H7 (cell line): ENCODE results near the gene RBMS3. TPM values are rescaled to one million over a fixed set of nuclear protein-coding genes. Genes with fewer than 3 reads are reported as not detected.

Source experiments
- DNase-seq: peaks from one replicate; pipeline ENCODE4 v3.0.0; 2012
- H3K27me3 ChIP-seq: 2 replicates; pipeline ENCODE4 v1.6.0; 2011; ENCODE audit warnings: mild to moderate bottlenecking, low read length; ENCODE audit not compliant: control insufficient read depth, insufficient read depth
- H3K36me3 ChIP-seq: replicated peaks from 2 replicates; pipeline ENCODE4 v1.5.1; 2011; ENCODE audit warnings: low read length; ENCODE audit not compliant: control insufficient read depth, insufficient read depth
- H3K4me3 ChIP-seq: 2 replicates; pipeline ENCODE4 v1.5.1; 2011; ENCODE audit warnings: low read depth, mild to moderate bottlenecking, control low read depth, low read length, moderate library complexity; ENCODE audit not compliant: insufficient read depth
- total RNA-seq: library from RNA; depleted of rRNA; stranded (reverse); fragments of >200 nt; shearing (Covaris generic); gene quantifications from 2 replicates; pipeline ENCODE4 v1.2.3, GENCODE V29; 2014

RBMS3 gene
- total RNA-seq, 1 experiment from 2014 or later = 9.4 TPM

DNA sequence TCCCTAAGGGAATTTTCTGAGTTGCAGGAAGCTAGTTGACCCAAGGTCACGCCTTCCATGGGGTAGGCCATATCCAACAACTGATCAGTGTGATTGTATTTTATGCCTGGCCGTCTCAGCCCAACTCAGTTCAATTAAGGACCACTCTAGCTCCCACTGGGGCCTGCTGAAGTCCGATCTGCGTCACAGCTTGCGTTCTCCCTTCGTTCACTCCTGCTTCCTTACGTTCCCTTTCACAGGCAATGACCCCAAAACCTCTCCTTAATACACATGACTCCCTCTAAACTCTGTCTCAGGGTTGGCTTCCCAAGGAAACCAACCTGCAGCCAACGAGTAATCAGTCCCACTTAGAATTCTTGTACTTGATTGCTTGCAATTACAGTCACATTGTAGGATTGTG, 428.0 kb downstream of the RBMS3 start:
- H3K36me3 ChIP-seq = no peaks in the 10 kb centered on the region
- no peak for DNase-seq
- no peaks in the 10 kb centered on the region for H3K27me3 ChIP-seq
- H3K4me3 ChIP-seq = no peak overlapping the region

DNA sequence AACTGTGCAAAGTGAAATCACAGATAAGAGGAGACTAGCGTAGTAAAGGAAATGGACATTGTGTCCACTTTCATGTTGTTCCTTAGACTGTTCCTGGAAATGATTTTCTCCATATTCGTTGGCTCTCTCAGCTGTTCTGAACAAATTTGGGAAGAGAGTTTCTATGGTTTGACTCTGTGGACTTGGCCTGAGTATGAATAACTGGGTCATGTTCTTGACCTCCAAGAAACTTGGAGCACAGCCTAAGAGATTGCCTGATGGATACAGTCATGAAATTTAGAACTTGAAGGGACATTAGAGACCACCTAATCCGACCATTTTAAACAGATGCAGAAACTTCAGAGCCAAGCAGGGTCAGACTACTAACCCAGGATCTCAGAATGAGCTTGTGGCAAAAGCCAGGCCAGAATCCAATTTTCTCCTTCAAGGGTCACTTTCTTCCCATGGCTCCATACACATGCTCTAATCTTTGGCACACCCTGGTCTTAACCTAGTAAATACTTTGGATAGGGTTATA, 430.4 kb downstream of the RBMS3 start:
- H3K4me3 ChIP-seq = no peak overlapping the region
- DNase-seq = no peak

DNA sequence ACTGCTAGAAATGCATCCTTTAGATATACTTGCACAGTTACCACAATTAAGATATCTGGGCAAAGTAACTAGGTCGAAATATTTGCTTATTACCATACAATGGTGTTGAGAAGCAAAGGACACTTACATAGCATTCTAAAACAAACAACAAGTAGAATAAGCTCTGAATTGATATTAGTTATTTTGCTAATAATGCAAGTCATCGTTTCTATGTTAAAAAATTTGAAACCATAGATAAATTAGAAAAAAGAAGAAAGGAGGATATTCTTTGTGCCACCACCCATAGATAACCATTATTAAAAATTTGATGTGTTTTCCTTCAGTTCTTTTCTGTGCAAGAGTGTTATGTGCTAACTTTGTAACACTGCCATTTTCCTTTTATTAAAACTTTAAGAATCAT, 435.3 kb downstream of the RBMS3 start:
- Histone ChIP-seq H3K27me3 (no peaks in the 10 kb centered on the region), H3K36me3 (no peaks in the 10 kb centered on the region), H3K4me3 (no peak overlapping the region)
- DNase-seq = no peak

More for the DNA sequence above, 430.4 kb downstream of the RBMS3 start:
- Histone ChIP-seq H3K36me3 (no peaks in the 10 kb centered on the region), H3K27me3 (no peaks in the 10 kb centered on the region)

DNA sequence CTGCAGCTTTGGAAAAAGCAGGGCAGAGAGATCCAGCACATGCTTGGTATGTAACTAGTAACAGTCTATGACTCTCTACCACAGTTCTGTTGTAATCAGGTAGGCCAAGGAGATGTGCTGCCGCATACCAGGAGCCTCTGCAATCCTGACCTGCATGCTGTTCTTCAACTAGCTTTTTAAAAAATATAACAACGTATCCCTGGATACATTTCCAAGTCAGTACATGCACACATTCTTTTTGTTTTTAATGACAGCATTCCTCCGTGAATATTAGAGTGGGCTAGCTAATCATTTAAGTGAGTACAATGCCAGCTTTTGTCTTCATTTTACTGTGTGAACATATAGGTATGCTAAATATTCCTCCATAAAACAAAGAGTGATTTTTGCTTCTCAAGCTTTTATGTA, 437.8 kb downstream of the RBMS3 start:
- Histone ChIP-seq H3K4me3 (no peak overlapping the region), H3K27me3 (no peaks in the 10 kb centered on the region), H3K36me3 (no peaks in the 10 kb centered on the region)
- no peak for DNase-seq

DNA sequence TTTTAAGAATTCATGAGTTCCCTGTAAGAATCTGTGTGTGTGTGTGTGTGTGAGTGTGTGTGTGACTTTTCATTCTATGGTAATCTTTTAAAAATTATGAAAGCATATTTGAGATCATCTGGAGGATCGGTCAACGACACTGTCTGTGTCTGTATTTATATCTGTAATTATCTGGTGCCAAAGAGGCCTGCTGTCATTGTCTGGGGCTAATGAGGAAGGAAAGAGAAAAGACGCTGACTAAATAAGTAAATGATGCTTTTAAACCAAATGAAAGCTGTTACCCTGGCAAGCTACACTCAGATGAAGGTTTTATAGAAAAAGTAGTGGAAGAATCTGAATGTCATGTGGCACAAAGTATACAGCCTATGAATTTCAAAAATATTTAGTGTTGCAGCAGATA, 439.8 kb downstream of the RBMS3 start:
- H3K4me3 ChIP-seq = no peak overlapping the region
- no peaks in the 10 kb centered on the region for H3K27me3 ChIP-seq
- DNase-seq = no peak
- no peaks in the 10 kb centered on the region for H3K36me3 ChIP-seq

DNA sequence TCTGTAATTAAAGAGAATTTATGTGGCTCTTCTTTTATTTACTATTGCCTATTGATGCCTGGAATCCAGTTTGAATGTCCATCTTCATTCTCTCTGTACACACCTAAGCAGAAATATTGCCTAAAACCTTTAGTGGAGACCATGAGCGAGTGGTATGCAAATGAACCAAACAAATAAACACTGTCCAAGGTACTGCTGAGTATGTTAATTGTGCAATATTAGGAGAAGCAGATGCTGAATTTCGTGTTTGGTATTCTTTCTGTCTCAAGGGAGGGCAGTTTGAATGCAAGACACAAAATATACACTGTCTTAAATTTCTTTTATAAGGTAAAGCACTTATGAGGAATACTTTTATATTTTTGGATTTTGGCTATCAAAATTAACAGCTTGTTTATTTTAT, 440.9 kb downstream of the RBMS3 start:
- Histone ChIP-seq H3K4me3 (no peak overlapping the region), H3K36me3 (no peaks in the 10 kb centered on the region), H3K27me3 (no peaks in the 10 kb centered on the region)
- DNase-seq = no peak

DNA sequence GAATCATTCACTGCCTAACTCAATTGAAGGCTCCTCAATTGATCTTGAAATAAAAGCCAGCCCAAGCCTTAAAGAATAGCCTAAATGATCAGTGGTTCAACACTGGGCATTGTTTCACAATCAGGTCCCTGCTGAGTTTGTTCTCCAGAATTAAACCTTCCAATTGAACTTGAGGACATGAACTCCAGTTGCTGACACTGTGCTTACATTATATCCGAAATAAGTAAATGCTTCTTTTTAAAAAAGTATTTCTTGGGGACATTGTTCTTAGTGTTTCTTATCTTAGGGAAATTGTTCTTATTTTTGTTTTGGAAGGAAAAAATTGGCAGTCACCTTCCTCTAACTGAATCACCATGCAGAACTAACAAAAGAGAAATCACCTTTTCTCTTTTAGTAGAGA, 450.2 kb downstream of the RBMS3 start:
- no peak overlapping the region for H3K4me3 ChIP-seq

DNA sequence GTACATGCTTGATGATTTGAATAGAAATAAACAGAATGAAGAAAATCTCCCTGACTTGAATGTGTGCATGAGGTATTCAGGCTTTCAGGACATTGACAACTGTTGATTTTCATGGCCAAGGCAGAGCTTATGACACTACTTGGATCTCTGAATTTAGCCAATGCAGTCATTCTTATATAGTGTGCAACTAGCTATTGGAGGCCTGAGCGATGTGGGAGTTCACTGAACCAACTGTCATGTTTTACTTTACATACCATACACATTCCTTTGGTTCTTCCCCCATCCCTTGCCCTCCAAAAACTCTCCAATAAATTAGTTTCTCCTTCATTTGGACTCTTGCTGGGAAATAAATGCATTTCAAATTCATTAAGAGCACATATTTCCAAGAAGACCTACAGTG, 460.4 kb downstream of the RBMS3 start:
- Histone ChIP-seq H3K27me3 (no peaks in the 10 kb centered on the region), H3K36me3 (no peaks in the 10 kb centered on the region; the same call in 1 of the 2 replicates), H3K4me3 (no peak overlapping the region)
- no peak for DNase-seq

More for the DNA sequence above, 450.2 kb downstream of the RBMS3 start:
- Histone ChIP-seq H3K27me3 (no peaks in the 10 kb centered on the region), H3K36me3 (no peaks in the 10 kb centered on the region)
- no peak for DNase-seq

DNA sequence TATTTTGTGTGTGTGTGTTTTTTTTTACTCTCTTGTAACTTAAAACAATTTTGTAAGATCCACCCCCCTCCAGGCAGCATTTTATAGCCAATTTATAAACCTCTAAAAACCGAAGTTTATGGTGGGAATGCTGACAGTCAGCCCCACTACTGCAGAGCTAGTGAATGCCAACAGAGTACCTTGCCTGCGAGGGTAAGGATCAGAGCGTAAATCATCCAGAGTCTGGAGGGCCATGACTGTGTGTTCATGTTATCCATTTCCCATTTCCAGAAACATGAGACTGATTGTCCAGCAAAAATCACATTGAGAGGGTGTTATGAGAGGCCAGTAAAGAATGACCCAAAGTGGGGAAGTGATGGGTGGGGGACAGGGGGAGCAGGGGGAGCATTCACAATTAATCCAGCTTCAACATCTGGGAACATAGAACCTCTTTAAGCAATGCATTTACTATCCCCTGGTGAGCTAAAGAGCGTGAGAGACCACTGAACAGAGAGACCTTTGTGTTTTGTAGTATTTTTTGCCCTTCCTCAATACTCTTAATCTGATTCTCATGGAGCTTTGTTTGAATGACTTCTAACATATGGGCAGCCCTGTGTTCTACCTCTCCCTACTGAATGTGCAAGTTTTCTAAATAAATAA, 464.5 kb downstream of the RBMS3 start:
- no peak for DNase-seq
- H3K27me3 ChIP-seq = no peaks in the 10 kb centered on the region
- H3K4me3 ChIP-seq = no peak overlapping the region
- no peaks in the 10 kb centered on the region; the same call in 1 of the 2 replicates for H3K36me3 ChIP-seq

DNA sequence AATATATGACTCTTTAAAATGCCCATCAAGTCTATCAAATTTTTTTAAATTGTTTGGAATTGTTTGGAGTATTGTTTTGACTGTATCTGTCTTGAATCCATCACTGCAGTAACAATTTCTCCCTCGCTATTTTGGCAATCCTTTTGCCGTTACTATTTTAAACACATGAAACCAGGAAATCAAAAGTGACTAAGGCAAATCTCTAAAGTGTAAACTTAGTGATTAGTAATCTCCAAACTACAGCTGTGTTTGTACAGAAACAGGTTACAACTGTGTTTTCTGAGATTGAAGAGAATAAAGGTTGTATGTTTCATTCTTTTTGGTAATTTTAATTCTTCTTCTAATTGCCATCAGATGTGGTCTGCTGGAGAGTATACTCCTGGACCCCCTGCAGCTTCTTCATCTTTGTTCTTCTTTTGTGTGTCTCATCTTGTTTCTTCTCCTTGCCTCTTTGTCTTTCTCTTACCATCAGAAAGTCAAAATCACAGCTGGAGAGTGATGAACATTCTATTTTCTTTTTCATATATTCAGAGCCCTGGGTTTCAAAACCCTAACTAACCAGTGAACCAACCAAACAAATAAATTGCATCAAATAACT, 465.4 kb downstream of the RBMS3 start:
- no peaks in the 10 kb centered on the region; the same call in 1 of the 2 replicates for H3K36me3 ChIP-seq
- no peak for DNase-seq
- H3K27me3 ChIP-seq = no peaks in the 10 kb centered on the region
- no peak overlapping the region for H3K4me3 ChIP-seq

DNA sequence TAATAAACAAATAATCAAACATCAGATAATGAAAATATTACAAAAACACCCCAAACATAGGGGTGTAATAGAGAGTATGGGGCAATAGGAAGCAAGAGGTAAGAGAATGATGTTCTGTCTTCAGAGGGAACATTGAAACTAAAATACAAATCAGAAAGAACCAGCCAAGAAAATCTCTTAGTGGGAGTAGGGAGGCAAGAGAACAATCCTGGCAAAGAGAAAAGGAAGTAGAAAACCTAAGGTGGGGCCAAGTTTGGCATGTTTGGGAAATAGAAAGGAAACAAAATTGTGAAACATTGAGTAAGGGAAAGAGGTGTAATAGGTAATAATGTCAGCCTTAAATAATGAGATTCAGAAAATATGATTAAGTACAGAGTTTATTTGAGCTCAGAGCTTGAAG, 467.1 kb downstream of the RBMS3 start:
- Histone ChIP-seq H3K27me3 (no peaks in the 10 kb centered on the region), H3K4me3 (no peak overlapping the region), H3K36me3 (no peaks in the 10 kb centered on the region; the same call in 1 of the 2 replicates)
- DNase-seq = no peak

DNA sequence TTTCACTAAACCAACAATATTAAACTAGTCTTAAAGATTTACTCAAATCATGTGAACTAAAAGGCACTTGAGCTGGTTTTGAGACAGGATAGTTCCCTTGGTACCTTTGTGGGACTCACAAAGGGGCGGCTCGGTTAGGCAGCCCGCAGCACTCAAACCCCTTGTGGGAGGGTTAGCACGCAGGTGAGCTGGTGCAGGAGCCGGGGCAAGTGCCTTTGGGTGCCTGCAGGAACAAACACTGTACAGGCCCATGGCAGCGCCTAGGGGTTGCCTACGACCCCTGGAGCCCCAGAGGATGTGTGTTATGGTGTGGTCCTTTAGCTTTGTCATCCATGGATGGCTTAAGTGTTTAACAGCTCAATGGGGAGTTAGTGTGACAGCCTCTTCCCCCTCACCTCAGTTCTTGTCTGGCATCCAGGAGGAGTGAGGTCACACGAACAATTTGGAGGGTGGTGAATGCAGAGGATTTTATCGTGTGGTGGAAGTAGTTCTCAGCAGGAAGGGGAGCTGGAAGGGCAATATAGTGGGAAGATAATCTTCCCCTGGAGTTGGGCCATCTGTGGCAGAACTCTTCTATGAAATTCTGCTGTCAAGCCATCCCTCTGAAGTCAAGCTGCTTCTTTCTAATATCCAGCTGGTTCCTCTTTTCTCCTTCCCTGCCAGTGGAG, 470.9 kb downstream of the RBMS3 start:
- DNase-seq = no peak
- H3K27me3 ChIP-seq = no peaks in the 10 kb centered on the region
- no peaks in the 10 kb centered on the region for H3K36me3 ChIP-seq
- no peak overlapping the region for H3K4me3 ChIP-seq

DNA sequence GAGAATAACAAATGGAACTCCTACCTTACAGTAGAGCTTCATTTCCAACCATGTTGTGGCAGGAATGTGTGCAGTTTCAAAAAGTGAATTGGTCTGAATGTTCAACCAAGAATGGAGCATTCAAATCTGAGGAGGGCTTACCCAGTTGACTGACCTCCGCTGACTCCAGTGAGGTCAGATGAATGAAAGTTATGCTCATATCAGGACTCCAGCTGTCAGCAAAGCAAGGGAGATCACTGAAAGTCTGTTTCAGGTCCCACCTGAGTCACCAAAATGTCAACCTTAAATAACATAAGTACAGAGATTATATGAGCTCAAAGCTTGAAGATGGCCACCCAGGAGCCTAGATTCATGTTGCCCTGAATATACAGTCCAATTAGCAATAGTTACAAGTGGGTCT, 473.5 kb downstream of the RBMS3 start:
- no peaks in the 10 kb centered on the region for H3K36me3 ChIP-seq
- H3K27me3 ChIP-seq = no peaks in the 10 kb centered on the region
- DNase-seq = no peak
- H3K4me3 ChIP-seq = no peak overlapping the region

DNA sequence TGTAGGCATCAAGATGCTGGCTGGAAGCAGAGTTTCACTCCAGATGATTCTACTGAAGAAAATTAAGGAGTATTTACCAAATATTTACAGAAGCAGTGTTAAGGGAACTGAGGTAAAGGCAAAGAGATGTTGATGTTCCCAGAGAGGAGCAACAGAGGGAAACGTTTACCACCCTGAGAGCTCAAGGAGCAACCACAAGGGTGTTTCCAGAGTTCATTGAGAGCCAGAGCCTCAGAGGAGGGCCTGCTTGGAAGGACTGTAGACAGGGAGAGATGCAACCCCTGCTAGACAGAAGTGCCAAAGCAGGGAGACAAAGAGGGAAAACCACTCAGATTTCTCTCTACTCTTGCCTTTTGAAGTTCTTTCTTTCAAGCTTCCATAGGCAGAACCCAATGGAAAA, 474.5 kb downstream of the RBMS3 start:
- no peak for DNase-seq
- no peaks in the 10 kb centered on the region for H3K36me3 ChIP-seq
- no peaks in the 10 kb centered on the region for H3K27me3 ChIP-seq
- H3K4me3 ChIP-seq = no peak overlapping the region
